Measurements from ENCODE around the gene VASN.

Gene VASN

DNA sequence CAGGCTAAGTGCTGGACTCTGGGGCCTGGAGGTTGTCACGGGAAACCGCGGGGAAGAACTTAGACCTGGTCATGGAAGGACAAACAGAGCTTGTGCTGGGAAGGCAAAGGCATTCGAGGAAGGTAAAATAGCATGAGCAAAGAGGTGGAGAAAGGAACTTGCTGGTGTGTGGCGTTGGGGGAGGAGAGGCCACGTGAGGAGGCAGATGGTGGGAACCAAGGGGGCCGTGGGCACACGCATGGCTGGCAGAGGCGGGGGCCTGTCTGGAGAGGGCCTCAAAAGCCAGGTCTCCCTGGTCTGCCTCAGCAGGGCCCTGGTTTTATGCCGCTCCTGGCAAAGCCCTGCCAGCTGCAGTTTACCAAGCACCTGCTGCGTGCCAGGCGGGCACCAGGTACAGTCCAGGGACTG, 29.4 kb downstream of the VASN start:
- no peak for DNase-seq

- DNase-seq = no peak
Measured at GRCh38 chr16:4401510-4401909, 29.9 kb downstream of the VASN start.

- peak in 49 of 56 donors; percentile 22 to 90 (median 60) for DNase-seq
Measured at GRCh38 chr16:4402439-4403132, 30.9 kb downstream of the VASN start.

GRCh38 chr16:4403133-4403949, 31.7 kb downstream of the VASN start:
- no peak for DNase-seq

DNA sequence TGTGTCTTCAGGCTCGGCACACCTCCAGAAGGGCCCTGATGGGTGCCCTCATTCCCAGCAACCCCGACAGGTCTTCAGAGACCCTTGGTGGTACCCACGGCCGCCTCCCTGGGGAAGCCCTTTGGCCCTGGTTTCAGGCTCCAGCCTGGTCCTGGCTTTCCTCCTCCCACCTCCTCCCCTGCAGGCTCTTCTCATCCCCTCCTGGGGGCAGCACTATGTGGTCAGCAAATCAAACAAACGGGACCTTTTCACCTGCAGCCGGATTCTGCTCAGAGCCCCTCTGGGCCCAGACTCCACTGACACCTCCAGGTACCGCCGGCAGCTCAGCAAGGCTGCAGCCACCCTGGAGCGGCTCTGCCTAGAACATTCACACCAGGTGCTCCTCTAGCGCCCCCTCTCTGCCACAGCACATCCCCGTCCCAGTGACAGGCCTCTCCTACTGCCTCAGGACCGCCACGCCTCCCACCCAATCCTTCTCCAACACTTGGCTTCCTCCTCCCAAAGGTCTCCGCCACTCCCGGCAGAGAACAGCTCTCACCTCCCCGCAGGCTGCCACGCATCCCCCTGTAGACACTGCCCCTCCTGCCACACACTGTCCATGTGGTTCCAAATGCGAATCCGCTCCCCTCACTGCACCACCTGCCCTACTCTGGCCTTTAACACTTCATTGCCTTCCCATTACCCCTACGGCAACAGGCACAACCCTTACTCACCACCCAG, 32.8 kb downstream of the VASN start:
- DNase-seq = peak in 5 of 56 donors; percentile 8 to 48 (median 24)

DNA sequence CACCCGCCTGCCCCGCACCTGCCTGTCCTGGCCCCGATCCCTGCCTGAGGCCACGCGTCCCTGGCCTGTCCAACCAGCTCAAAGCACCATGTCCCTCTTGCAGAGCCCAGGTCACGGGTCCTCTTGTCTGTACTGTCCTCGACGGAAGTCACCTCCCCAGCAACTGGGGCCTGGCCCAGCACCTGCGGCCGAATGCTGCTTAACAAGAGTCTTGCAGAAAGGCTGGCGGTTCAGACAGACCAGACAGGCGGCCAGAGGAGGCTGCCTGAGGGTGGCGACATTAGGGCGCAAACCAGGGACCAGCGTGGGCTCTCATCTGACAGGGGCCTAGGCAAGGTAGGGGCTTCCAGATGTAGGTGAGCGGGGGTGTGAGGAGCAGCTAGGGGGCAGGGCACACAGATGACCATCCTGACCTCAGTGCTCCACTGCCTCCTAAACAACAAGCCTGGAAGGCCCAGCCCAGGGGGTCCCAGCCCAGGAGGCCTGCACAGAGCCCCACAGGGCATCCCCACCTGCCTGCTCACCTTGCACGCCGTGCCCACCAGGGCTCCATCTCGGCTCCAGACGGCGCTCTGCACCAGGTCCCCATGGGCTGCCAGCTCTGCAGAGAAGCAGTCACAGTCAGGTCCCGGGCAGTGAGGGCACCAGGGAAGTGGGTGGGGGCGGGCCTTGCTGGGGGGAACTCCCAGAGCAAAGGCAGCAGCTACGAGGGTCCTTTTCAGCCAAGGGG, 33.5 kb downstream of the VASN start:
- DNase-seq = no peak

DNA sequence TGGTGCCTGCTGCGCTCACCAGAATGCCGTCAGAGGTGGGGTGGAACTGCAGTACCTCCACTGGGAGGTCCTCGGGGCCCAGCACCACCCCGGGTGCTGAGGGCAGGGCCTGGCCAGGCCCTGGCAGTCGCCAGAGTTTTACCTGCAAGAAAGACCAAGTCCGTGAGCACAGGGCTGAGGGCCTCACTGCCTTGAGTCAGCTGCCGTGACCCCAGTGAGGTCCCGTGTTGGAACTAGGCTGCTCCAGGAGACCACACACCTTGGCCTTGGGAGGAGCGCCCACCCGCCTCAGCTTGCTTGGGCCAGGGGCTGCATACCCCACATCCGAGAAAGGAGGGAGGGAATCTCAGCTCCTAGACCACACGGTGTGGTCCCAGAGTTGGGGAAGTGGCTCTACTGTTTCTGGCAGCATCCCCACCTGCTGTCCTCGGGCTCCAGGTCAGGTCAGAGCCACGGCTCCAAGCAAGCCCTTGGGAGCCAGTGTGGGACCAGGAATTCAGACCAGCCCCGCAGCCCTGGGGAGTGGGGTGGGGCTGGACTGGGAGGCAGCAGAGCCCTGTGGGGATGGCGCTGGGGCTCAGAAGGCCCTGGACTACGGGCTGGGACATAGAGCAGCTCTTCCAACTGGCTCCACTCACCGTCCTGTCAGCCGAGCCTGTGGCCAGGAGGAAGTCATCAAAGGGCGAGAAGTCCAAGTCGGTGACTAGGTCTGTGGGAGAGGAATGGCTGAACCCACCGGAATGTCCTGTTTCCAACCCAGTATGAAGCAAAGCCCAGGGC, 36.1 kb downstream of the VASN start:
- no peak for DNase-seq

DNA sequence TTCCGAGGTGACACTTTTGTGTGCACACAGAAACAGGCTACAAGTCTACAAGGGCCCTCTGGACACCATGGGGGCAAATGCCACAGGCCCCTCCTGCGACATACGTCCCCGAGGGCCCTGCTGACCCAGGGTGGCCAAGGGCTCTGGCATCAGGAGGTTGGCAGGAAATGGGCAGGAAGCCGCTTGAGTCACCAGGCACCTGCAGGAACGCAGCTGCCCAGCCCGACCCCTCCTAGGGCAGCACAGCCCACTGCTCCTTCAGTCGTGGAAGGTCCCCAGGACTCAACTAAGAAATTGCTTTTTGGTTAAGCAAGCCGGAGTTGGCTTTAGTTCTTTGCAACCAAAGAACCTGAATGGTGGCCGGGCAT, 36.7 kb downstream of the VASN start:
- no peak for DNase-seq

DNA sequence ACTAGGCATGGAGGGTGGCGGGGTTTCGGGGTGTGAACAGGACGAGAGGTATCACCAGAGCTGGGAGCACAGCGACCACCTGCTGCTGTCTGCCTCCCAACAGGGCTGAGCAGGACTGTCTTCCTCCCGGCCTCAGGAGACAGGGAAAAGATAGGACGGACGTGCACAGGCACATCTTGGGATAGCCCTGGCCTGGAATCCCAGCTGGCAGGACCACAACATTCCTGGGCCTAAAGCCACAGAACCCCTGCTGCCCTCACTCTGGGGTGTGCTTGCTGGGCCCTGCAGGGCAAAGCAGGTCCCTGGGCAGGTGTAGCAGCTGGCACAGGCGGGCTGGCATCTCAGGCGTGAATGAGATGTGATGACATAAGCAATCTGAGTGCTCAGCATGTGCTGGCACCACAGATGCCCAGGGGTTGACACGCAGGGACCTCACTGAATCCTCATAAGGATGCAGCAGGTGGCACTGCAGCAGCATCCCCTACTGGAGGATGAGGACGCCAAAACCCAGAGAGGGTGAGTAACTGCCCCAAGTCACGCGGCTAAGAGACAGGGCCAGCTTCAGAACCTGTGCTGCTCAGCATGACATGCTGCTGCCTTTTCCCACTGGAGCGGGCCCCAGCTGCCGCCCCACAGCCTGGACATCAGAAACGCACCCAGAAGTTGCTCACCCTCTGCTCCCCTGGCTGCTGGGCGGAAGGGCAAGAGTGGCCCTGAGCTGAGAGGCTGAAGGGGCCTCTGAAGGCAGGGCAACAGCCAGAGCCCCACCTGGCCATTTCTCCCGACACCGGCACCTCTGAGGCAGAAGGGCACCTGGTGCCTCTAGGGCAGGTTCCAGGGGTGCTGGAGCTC, 37.7 kb downstream of the VASN start:
- DNase-seq = peak in 15 of 56 donors; percentile 10 to 60 (median 26)

GRCh38 chr16:4410335-4411075, 38.9 kb downstream of the VASN start:
- peak in 42 of 56 donors; percentile 18 to 88 (median 54) for DNase-seq

GRCh38 chr16:4411684-4412083, 40.0 kb downstream of the VASN start:
- peak; percentile 31 to 98 (median 88) for DNase-seq

DNA sequence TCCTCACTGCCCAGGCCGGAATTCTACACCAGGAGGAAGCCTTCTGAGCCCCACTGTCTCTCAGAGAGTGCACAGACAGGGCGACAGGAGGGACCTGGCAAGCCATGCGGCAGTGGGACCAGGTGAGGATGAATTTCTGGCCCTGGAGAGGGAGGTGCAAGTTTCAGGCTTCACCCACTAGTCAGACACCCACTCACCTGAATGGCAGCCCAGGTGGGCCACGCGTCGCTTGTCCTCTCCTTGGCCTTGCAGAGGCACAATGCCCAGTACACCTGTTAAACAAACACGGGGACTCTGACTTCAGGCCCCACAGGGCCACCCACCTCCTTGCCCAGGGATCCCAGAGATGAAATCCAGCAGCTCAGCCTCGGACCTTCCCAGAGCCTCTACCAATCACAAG, 40.5 kb downstream of the VASN start:
- no peak for DNase-seq

GRCh38 chr16:4412854-4413253, 41.2 kb downstream of the VASN start:
- no peak for DNase-seq

- DNase-seq = no peak
Measured at GRCh38 chr16:4414187-4414917, 42.7 kb downstream of the VASN start.

DNA sequence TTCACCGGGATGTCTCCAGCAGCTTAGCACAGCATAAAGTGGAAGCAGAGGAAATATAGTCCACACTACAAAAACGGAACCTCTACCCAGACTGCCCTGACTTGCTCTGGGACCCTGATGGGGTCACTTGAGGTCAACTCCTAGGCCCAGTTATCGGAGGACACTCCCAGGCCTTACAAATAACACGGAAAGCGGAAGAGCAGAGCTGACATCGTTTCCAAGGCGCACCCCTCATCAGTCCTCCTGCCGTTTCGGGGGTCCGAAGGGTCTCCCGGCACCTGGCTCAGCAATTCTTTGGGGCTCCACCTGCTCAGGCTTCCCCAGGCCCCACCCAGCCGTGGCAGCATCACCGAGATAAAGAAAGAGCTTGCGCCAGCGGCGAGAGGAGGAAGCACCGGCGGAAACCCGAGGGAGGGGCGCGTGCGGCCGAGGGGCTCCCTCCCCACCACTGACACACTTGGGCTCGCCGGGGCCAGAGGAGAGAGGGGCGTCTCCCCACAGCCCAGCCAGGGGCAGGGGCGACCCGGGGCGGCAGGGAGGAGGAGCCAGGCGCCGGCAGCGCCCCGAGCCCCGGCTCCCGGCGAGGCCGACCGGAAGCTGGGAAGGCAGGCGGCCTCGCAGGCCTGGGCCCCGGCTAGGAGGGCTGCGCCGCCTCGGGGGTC, 44.0 kb downstream of the VASN start:
- peak in 40 of 56 donors; percentile 18 to 75 (median 52) for DNase-seq

- DNase-seq = peak; percentile 47 to 98 (median 95)
Measured at GRCh38 chr16:4416200-4417032, 44.8 kb downstream of the VASN start, which contains the start of gene CORO7. Gene CORO7, minus strand, starts transcription at chr16:4416596. Its CDS starts 78 bp downstream, at chr16:4416518.
